ENCODE data around the gene BUD23.
"Not testable (repeated sequence)": the region's sequence is repeated elsewhere in the genome, so short reads cannot be mapped to it uniquely, and the experiment has no call there.

The BUD23 gene

GRCh38 chr7:73683056-73683787 lies at the start of gene BUD23, which contains the start of gene DNAJC30:
BUD23 (plus strand) TSS chr7:73683597; CDS start chr7:73683626, 29 bp downstream.
DNAJC30 (minus strand) TSS chr7:73683453; CDS start chr7:73683423, 30 bp downstream.
- peak within 1 kb of the TSS; percentile 70 to 98 (median 90) for H3K4me3 ChIP-seq
- peak within 1 kb of the TSS; percentile 70 to 93 (median 86) for H3K27ac ChIP-seq

- Histone ChIP-seq H3K27ac (no peak overlapping the region), H3K4me3 (no peak overlapping the region)
These were observed 49.6 kb upstream of the BUD23 start for GRCh38 chr7:73633844-73634243.

- Histone ChIP-seq H3K27ac (no peak overlapping the region), H3K4me3 (no peak overlapping the region)
These were observed 47.8 kb upstream of the BUD23 start for GRCh38 chr7:73635428-73636200.

GRCh38 chr7:73638911-73639310 lies 44.5 kb upstream of the BUD23 start:
- H3K27ac ChIP-seq: no peak overlapping the region
- H3K4me3 ChIP-seq: no peak overlapping the region

GRCh38 chr7:73642834-73643233 lies 40.6 kb upstream of the BUD23 start:
- no peak overlapping the region for H3K27ac ChIP-seq
- no peak overlapping the region for H3K4me3 ChIP-seq

GRCh38 chr7:73644688-73645286 lies 38.6 kb upstream of the BUD23 start:
- H3K4me3 ChIP-seq: no peak overlapping the region
- no peak overlapping the region for H3K27ac ChIP-seq

GRCh38 chr7:73645643-73646174 lies 37.7 kb upstream of the BUD23 start:
- no peak overlapping the region for H3K27ac ChIP-seq
- no peak overlapping the region for H3K4me3 ChIP-seq

- Histone ChIP-seq H3K27ac (no peak overlapping the region), H3K4me3 (no peak overlapping the region)
These were observed 36.3 kb upstream of the BUD23 start for GRCh38 chr7:73646785-73647724.

- no peak overlapping the region for H3K27ac ChIP-seq
- H3K4me3 ChIP-seq: peak overlapping the region in 4 of 7 experiments; percentile 15 to 34 (median 24)
These were observed 35.4 kb upstream of the BUD23 start for GRCh38 chr7:73647725-73648592.

GRCh38 chr7:73648593-73649332 lies 34.6 kb upstream of the BUD23 start:
- H3K4me3 ChIP-seq: no peak overlapping the region
- no peak overlapping the region for H3K27ac ChIP-seq

- no peak overlapping the region for H3K27ac ChIP-seq
- H3K4me3 ChIP-seq: no peak overlapping the region
These were observed 33.8 kb upstream of the BUD23 start for GRCh38 chr7:73649576-73649975.

- H3K27ac ChIP-seq: no peak overlapping the region
- H3K4me3 ChIP-seq: no peak overlapping the region
These were observed 32.9 kb upstream of the BUD23 start for GRCh38 chr7:73650524-73650923.

- Histone ChIP-seq H3K4me3 (no peak overlapping the region), H3K27ac (no peak overlapping the region)
These were observed 30.9 kb upstream of the BUD23 start for GRCh38 chr7:73652541-73652949.

- not testable (repeated sequence) for H3K27ac ChIP-seq, H3K4me3 ChIP-seq
These were observed 28.1 kb upstream of the BUD23 start for GRCh38 chr7:73655309-73655708.

GRCh38 chr7:73659983-73660382 lies 23.4 kb upstream of the BUD23 start:
- no peak overlapping the region for H3K4me3 ChIP-seq
- H3K27ac ChIP-seq: no peak overlapping the region

- H3K27ac ChIP-seq, H3K4me3 ChIP-seq: not testable (repeated sequence)
These were observed 22.8 kb upstream of the BUD23 start for GRCh38 chr7:73660594-73660993.

GRCh38 chr7:73663033-73663432 lies 20.4 kb upstream of the BUD23 start:
- H3K27ac ChIP-seq: no peak overlapping the region
- no peak overlapping the region for H3K4me3 ChIP-seq
